ENCODE measurements around the gene CDHR2.

- TF ChIP-seq POLR2A (IDR thresholded peaks at IDR 0.05; ENCODE audit: low read depth, low read length) (no peak), POLR2AphosphoS5 (IDR thresholded peaks at IDR 0.05; ENCODE audit: low read depth, low read length) (no peak), TAF1 (IDR thresholded peaks at IDR 0.05; ENCODE audit: borderline replicate concordance, low read depth, low read length) (no peak)
These were observed 45.6 kb upstream of the CDHR2 start for GRCh38 chr5:176503496-176503895.
